ENCODE data around the gene ATMIN.

DNA sequence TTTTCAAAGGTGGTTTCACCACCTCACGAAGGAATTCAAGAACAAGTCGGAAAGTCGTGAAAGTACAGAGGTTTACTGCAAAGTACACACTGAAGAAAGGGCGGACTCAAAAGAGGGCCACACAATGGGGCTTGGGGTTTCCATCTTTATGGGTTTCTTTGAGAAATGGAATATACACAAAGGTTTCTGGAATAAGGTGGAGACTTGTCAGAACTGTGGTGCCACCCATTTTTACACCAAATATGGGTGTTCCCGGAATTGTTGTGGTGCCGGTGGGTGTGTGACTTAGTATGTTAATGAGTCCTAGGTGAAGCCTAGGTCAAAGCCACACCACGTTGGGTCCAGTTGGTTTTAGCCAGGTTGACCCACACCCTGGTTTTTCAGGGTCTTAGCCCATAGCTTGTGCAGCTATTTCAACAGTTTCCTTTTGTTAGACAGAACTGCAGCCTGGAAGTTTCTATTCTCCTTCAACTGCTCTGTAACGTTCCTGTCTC is 61.1 kb downstream of the ATMIN start:
- TF ChIP-seq, protein P1, sequence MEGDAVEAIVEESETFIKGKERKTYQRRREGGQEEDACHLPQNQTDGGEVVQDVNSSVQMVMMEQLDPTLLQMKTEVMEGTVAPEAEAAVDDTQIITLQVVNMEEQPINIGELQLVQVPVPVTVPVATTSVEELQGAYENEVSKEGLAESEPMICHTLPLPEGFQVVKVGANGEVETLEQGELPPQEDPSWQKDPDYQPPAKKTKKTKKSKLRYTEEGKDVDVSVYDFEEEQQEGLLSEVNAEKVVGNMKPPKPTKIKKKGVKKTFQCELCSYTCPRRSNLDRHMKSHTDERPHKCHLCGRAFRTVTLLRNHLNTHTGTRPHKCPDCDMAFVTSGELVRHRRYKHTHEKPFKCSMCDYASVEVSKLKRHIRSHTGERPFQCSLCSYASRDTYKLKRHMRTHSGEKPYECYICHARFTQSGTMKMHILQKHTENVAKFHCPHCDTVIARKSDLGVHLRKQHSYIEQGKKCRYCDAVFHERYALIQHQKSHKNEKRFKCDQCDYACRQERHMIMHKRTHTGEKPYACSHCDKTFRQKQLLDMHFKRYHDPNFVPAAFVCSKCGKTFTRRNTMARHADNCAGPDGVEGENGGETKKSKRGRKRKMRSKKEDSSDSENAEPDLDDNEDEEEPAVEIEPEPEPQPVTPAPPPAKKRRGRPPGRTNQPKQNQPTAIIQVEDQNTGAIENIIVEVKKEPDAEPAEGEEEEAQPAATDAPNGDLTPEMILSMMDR (IDR thresholded peaks at IDR 0.05): no peak
- TF ChIP-seq POLR2A (IDR thresholded peaks at IDR 0.05): no peak
